HepG2 (cell line): ENCODE data around the gene COL9A3. TPM values are rescaled to one million over a fixed set of nuclear protein-coding genes. Genes with fewer than 3 reads are reported as not detected.

Source experiments
- ATM ChIP-seq: fragments of 450-650 bp; IDR thresholded peaks from 2 replicates; pipeline ENCODE4 v1.7.1; 2017; ENCODE audit warnings: mild to moderate bottlenecking, borderline replicate concordance
- DR1 ChIP-seq: sonication (generic); formaldehyde crosslinking; IDR thresholded peaks from 2 replicates; pipeline ENCODE4 v1.8.0; 2021; ENCODE audit warnings: mild to moderate bottlenecking, missing genetic modification reagents, inconsistent platforms
- HOXD1 ChIP-seq: sonication (generic); formaldehyde crosslinking; IDR thresholded peaks from 2 replicates; pipeline ENCODE4 v1.5.0; 2020; ENCODE audit warnings: missing genetic modification reagents
- NR1H2 ChIP-seq: sonication (generic); formaldehyde crosslinking; IDR thresholded peaks from 2 replicates; pipeline ENCODE4 v1.8.1; 2022; ENCODE audit warnings: low read depth, missing genetic modification reagents, borderline replicate concordance
- PHF20 ChIP-seq: sonication (generic); formaldehyde crosslinking; IDR thresholded peaks from 2 replicates; pipeline ENCODE4 v1.5.0; 2020; ENCODE audit warnings: mild to moderate bottlenecking, missing genetic modification reagents
- RFX3 ChIP-seq: IDR thresholded peaks from 2 replicates; pipeline ENCODE4 v1.6.1; 2016; ENCODE audit warnings: missing biosample characterization, missing genetic modification reagents
- SMAD9 ChIP-seq: sonication (generic); formaldehyde crosslinking; IDR thresholded peaks from 2 replicates; pipeline ENCODE4 v1.5.1; 2020; ENCODE audit warnings: mild to moderate bottlenecking, missing genetic modification reagents
- SNAI1 ChIP-seq: sonication (generic); formaldehyde crosslinking; IDR thresholded peaks from 2 replicates; pipeline ENCODE4 v1.5.0; 2020; ENCODE audit warnings: mild to moderate bottlenecking, missing genetic modification reagents, borderline replicate concordance
- TOE1 ChIP-seq: sonication (generic); formaldehyde crosslinking; IDR thresholded peaks from 2 replicates; pipeline ENCODE4 v1.4.0; 2020; ENCODE audit warnings: mild to moderate bottlenecking, missing genetic modification reagents
- ZBTB21 ChIP-seq: sonication (generic); formaldehyde crosslinking; IDR thresholded peaks from 2 replicates; pipeline ENCODE4 v1.4.0; 2020; ENCODE audit warnings: missing genetic modification reagents
- ZNF235 ChIP-seq: sonication (generic); formaldehyde crosslinking; IDR thresholded peaks from 2 replicates; pipeline ENCODE4 v1.8.1; 2023; ENCODE audit warnings: mild to moderate bottlenecking, missing genetic modification reagents, borderline replicate concordance
- ZNF33A ChIP-seq: sonication (generic); formaldehyde crosslinking; IDR thresholded peaks from 2 replicates; pipeline ENCODE4 v1.5.1; 2020; ENCODE audit warnings: missing genetic modification reagents, mild to moderate bottlenecking, moderate library complexity, borderline replicate concordance
- ZNF468 ChIP-seq: sonication (generic); formaldehyde crosslinking; IDR thresholded peaks from 2 replicates; pipeline ENCODE4 v1.8.0; 2022; ENCODE audit warnings: mild to moderate bottlenecking, moderate library complexity, missing genetic modification reagents
- ZNF552 ChIP-seq: sonication (generic); formaldehyde crosslinking; IDR thresholded peaks from 2 replicates; pipeline ENCODE4 v1.9.0; 2022; ENCODE audit warnings: missing genetic modification reagents, mild to moderate bottlenecking, borderline replicate concordance
- ZNF562 ChIP-seq: sonication (generic); formaldehyde crosslinking; IDR thresholded peaks from 2 replicates; pipeline ENCODE4 v1.8.0; 2022; ENCODE audit warnings: missing genetic modification reagents, borderline replicate concordance
- ZNF644 ChIP-seq: IDR thresholded peaks from 2 replicates; pipeline ENCODE4 v1.6.1; 2016; ENCODE audit warnings: low read depth
- ZNF816 ChIP-seq: sonication (generic); formaldehyde crosslinking; IDR thresholded peaks from 2 replicates; pipeline ENCODE4 v1.8.0; 2022; ENCODE audit warnings: missing genetic modification reagents, mild to moderate bottlenecking, borderline replicate concordance
- polyA plus RNA-seq, 8 experiments: library from polyadenylated mRNA; depleted of rRNA in 3 of 8; stranded (reverse) in 7 of 8; unstranded in 1 of 8; fragments of >200 nt; fragmentation: Illumina TruSeq in 4 of 8; extraction: Trizol in 4 of 8; gene quantifications; 2 replicates each; pipeline versions ENCODE4 v1.2.1 to v1.2.3, GENCODE V29; 2011 to 2016; ENCODE audit warnings: low read depth in 4 of 8, missing spikeins in 1 of 8, mixed read lengths in 1 of 8; ENCODE audit not compliant: insufficient read depth in 1 of 8
- total RNA-seq, 5 experiments: library from RNA; depleted of rRNA; stranded (reverse); fragments of >200 nt; fragmentation: Illumina TruSeq; extraction: Trizol; gene quantifications; 2 replicates each; pipeline ENCODE4 v1.2.3, GENCODE V29; 2016; ENCODE audit warnings: low read depth in 1 of 5
- TF ChIP-seq, protein P1 (sequence below): sonication (generic); formaldehyde crosslinking; IDR thresholded peaks from 2 replicates; pipeline ENCODE4 v1.4.0; 2020; ENCODE audit warnings: missing genetic modification reagents
- TF ChIP-seq, protein P2 (sequence below): sonication (generic); formaldehyde crosslinking; IDR thresholded peaks from 2 replicates; pipeline ENCODE4 v1.5.0; 2020; ENCODE audit warnings: missing genetic modification reagents, mild to moderate bottlenecking, borderline replicate concordance
- TF ChIP-seq, protein P3 (sequence below): sonication (generic); formaldehyde crosslinking; conservative IDR thresholded peaks from 2 replicates; pipeline ENCODE4 v1.4.0; 2020; ENCODE audit warnings: missing genetic modification reagents

Gene COL9A3
- total and polyA plus RNA-seq, 2 of the 13 experiments (the other 11 are each of a cell fraction or from before 2014, with no cell fraction given) = 155 to 204 TPM

DNA sequence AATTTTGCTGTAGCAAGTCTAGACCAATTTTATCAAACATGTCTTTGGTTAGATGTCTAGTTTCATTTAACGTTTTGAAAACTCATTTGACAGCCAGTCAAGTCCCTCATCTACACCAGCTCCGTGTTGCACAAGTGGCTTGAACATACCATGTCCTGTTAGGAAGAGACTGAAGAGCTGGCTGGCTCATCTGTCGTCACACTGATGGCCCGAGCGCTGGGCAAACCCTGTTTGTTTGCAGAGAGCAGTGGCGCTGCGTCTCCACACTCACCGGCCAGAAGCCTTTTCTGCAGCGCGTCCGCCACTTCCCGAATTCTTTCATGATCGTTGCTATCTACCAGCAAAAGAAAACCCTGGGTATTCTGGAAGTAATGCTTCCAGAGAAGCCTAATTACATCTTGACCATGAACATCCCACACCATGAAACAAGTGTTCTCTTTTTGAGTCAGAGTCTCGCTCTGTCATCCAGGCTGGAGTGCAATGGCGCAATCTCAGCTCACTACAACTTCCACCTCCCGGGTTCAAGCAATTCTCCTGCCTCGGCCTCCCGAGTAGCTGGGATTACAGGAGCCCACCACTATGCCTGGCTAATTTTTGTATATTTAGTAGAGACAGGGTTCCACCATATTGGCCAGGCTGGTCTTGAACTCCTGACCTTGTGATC lies 55.5 kb downstream of the COL9A3 start (continued):
- TF ChIP-seq, protein P1, sequence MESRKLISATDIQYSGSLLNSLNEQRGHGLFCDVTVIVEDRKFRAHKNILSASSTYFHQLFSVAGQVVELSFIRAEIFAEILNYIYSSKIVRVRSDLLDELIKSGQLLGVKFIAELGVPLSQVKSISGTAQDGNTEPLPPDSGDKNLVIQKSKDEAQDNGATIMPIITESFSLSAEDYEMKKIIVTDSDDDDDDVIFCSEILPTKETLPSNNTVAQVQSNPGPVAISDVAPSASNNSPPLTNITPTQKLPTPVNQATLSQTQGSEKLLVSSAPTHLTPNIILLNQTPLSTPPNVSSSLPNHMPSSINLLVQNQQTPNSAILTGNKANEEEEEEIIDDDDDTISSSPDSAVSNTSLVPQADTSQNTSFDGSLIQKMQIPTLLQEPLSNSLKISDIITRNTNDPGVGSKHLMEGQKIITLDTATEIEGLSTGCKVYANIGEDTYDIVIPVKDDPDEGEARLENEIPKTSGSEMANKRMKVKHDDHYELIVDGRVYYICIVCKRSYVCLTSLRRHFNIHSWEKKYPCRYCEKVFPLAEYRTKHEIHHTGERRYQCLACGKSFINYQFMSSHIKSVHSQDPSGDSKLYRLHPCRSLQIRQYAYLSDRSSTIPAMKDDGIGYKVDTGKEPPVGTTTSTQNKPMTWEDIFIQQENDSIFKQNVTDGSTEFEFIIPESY (CRISPR knock-in tag) = no peak
- no peak for TF ChIP-seq ZNF468
- no peak for TF ChIP-seq ZNF552 (CRISPR knock-in tag)
- no peak for TF ChIP-seq SMAD9
- TF ChIP-seq ZBTB21 (CRISPR knock-in tag) = peak; percentile 75; the same call in 1 of the 2 replicates
- TF ChIP-seq TOE1 = no peak
- no peak for TF ChIP-seq RFX3
- TF ChIP-seq PHF20 (CRISPR knock-in tag) = no peak
- TF ChIP-seq, protein P2, sequence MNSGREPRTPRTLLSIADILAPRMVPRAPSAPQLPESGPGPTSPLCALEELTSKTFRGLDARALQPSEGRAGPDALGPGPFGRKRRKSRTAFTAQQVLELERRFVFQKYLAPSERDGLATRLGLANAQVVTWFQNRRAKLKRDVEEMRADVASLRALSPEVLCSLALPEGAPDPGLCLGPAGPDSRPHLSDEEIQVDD (CRISPR knock-in tag) = no peak
- peak; percentile 88 for TF ChIP-seq ZNF644 (CRISPR knock-in tag)
- TF ChIP-seq HOXD1 = no peak
- no peak for TF ChIP-seq ZNF235 (CRISPR knock-in tag)
- no peak for TF ChIP-seq NR1H2
- TF ChIP-seq ZNF816 (CRISPR knock-in tag) = no peak
- no peak for TF ChIP-seq ATM
- no peak for TF ChIP-seq DR1
- TF ChIP-seq ZNF562 (CRISPR knock-in tag) = no peak
- TF ChIP-seq SNAI1 = no peak
- TF ChIP-seq, protein P3, sequence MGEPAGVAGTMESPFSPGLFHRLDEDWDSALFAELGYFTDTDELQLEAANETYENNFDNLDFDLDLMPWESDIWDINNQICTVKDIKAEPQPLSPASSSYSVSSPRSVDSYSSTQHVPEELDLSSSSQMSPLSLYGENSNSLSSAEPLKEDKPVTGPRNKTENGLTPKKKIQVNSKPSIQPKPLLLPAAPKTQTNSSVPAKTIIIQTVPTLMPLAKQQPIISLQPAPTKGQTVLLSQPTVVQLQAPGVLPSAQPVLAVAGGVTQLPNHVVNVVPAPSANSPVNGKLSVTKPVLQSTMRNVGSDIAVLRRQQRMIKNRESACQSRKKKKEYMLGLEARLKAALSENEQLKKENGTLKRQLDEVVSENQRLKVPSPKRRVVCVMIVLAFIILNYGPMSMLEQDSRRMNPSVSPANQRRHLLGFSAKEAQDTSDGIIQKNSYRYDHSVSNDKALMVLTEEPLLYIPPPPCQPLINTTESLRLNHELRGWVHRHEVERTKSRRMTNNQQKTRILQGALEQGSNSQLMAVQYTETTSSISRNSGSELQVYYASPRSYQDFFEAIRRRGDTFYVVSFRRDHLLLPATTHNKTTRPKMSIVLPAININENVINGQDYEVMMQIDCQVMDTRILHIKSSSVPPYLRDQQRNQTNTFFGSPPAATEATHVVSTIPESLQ (CRISPR knock-in tag) = no peak
- TF ChIP-seq ZNF33A (CRISPR knock-in tag) = no peak
